ENCODE measurements around the gene FBXO2.

The FBXO2 gene

GRCh38 chr1:11659748-11660147, 5.5 kb upstream of the FBXO2 start:
- TF ChIP-seq CTCF (conservative IDR thresholded peaks at IDR 0.05) (no peak), ZFX (IDR thresholded peaks at IDR 0.05) (no peak)
- H3K27ac ChIP-seq: no peak overlapping the region

GRCh38 chr1:11658542-11658941, 4.3 kb upstream of the FBXO2 start:
- TF ChIP-seq ZFX (IDR thresholded peaks at IDR 0.05) (no peak), CTCF (conservative IDR thresholded peaks at IDR 0.05) (no peak)
- H3K27ac ChIP-seq: no peak overlapping the region

- no peak overlapping the region for H3K27ac ChIP-seq
- no peak for TF ChIP-seq ZFX (IDR thresholded peaks at IDR 0.05)
- no peak for TF ChIP-seq CTCF (conservative IDR thresholded peaks at IDR 0.05)
Observed at GRCh38 chr1:11657654-11658053, 3.4 kb upstream of the FBXO2 start.

- peak overlapping the region; percentile 52 for H3K27ac ChIP-seq
- TF ChIP-seq CTCF (conservative IDR thresholded peaks at IDR 0.05) (no peak), ZFX (IDR thresholded peaks at IDR 0.05) (peak; percentile 71; the same call in 1 of the 2 replicates)
Observed at GRCh38 chr1:11654939-11655808, 945 bp upstream of the FBXO2 start.

DNA sequence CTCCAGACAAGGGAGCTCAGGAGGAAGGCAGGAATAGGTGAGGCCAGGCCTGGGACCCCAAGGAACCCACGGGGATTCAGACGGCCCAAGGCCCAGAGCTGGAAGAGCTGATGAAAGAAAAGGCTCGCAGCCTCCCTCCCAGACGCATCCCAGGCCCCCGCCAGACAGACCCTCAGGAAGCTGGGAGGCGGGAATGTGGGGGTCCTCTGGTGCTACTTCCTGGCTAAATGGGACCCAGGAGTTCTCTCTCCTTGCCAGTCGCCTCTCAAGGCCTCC, 430 bp downstream of the FBXO2 start:
- TF ChIP-seq ZFX (IDR thresholded peaks at IDR 0.05): no peak
- TF ChIP-seq CTCF (conservative IDR thresholded peaks at IDR 0.05): no peak
- no peak overlapping the region for H3K27ac ChIP-seq

DNA sequence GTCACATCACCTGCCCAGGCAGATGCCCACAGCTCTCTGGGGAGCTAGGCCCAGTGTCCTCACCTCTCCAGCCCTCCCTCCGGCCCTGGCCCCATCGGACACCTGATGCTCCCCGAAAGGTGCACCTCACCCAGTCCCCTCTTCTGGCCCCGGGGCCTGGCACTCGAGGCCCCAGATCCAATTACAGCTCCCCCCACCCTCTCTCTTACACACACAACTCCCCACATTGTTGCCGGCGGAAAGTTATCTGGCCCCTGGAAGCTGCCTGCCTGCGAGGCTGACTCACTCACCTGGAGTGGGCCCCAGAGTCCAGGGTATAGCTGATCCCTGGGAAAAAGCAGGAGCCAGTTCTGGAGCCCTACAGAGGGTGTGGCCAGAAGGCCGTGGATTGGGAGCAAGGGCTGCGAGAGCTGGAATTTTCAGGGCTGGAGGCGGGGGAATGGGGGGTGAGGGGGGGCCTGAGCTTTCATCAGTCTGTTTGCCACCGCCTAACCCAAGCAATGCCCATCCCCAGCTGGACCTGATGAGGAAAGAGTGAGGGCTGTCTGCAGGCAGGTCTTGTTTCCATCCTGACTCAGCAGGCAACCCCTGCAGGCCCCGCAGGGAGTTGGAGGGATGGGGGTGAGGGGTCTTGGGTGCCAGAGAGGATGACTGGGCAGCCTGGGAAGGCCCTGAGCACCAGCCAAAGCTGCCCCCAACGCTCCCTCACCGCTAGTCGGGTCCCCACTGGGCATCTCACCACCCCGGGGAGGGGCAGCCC, 948 bp downstream of the FBXO2 start:
- TF ChIP-seq ZFX (IDR thresholded peaks at IDR 0.05): no peak
- TF ChIP-seq CTCF (conservative IDR thresholded peaks at IDR 0.05): no peak
- no peak overlapping the region for H3K27ac ChIP-seq

DNA sequence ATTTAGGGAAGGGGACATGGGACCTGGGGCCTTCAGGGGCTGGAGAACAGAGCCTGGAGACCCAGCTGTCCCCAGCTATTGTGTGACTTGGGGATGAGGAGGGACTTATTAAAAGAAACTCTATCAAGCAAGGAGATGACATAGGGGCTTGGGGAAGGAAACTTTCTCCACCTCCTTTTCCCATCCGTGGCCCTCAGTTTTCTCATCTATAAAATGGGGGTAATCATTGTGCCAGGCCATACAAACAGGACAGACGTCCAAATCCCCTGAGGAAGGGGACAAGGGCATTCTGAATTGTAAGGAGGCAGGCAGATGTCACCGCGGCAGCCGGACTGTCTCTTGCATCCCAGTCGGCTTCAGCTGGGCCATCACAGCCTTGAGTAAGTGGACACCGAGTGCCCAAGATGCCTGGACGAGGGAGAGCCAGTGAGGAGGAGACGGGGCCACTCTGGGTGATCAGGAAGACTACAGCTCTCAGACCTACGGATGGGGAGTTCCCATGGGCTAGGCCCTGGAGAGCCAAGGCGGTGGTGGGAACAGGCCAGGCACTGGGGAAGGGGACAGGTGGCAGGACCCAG, 1.9 kb downstream of the FBXO2 start:
- H3K27ac ChIP-seq: no peak overlapping the region
- TF ChIP-seq CTCF (conservative IDR thresholded peaks at IDR 0.05): no peak
- TF ChIP-seq ZFX (IDR thresholded peaks at IDR 0.05): no peak
